ENCODE data around the gene SPATS2.
"Not testable (repeated sequence)": the region's sequence is repeated elsewhere in the genome, so short reads cannot be mapped to it uniquely, and the experiment has no call there.

Gene SPATS2

GRCh38 chr12:49531745-49532144 is 164.5 kb downstream of the SPATS2 start:
- no peak overlapping the region for H3K27ac ChIP-seq (ENCODE audit: low read length)
- H3K36me3 ChIP-seq (ENCODE audit: insufficient read depth, low read depth, low read length), result no peaks in the 10 kb centered on the region; the same call in 1 of the 2 replicates
- no peak overlapping the region for H3K4me3 ChIP-seq (ENCODE audit: low read length)
- peaks cover 24% of the 10 kb centered on the region for H3K27me3 ChIP-seq (ENCODE audit: insufficient read depth, low read length)
- H3K4me1 ChIP-seq (ENCODE audit: insufficient read depth, low read length), result peaks cover 5% of the 10 kb centered on the region; the same call in 1 of the 2 replicates
- no peaks in the 10 kb centered on the region for H3K9me3 ChIP-seq (ENCODE audit: insufficient read depth, low read depth, low read length)
- H3K9ac ChIP-seq (ENCODE audit: low read depth, low read length), result no peak overlapping the region

DNA sequence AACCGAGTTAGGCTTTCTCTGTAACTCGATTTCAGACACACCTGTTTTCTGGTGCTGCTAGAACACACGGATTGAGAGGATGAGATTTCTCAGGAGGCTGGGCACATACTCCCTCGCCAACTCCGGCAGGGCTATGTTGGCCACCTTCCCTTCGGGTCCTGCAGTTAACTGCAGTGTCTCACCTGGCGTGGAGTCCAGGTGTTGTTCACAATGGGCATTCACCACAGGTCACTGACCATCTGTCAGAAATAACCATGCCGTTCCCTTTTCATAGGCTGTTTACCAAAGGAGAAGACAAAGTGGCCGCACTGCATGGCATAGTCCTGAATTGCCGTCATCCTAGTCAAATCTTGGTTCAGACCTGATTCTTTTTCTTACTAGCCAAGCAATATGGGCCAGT is 166.1 kb downstream of the SPATS2 start:
- Histone ChIP-seq H3K4me3 (ENCODE audit: low read length) (no peak overlapping the region), H3K4me1 (ENCODE audit: insufficient read depth, low read length) (peaks cover 5% of the 10 kb centered on the region; the same call in 1 of the 2 replicates), H3K36me3 (ENCODE audit: insufficient read depth, low read depth, low read length) (no peaks in the 10 kb centered on the region), H3K9me3 (ENCODE audit: insufficient read depth, low read depth, low read length) (no peaks in the 10 kb centered on the region; the same call in 1 of the 2 replicates), H3K27me3 (ENCODE audit: insufficient read depth, low read length) (peaks cover 40% of the 10 kb centered on the region), H3K27ac (ENCODE audit: low read length) (no peak overlapping the region), H3K9ac (ENCODE audit: low read depth, low read length) (no peak overlapping the region)

DNA sequence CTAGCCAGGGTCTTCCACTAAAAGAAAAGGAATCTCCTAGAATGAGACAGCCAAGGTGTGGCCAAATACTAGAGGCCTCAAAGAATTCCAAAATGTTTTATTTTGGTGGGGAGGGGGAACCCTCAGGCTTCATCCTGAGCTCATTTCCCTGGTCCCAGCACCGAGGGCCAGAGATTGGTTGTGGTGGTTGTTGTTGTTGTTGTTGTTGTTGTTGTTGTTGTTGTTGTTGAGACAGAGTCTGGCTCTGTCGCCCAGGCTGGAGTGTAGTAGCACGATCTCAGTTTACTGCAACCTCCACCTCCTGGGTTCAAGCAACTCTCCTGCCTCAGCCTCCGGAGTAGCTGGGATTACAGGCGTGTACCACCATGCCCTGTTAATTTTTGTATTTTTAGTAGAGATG is 166.9 kb downstream of the SPATS2 start:
- H3K36me3 ChIP-seq (ENCODE audit: insufficient read depth, low read depth, low read length); H3K27ac ChIP-seq (ENCODE audit: low read length); H3K4me1 ChIP-seq (ENCODE audit: insufficient read depth, low read length); H3K4me3 ChIP-seq (ENCODE audit: low read length); H3K9ac ChIP-seq (ENCODE audit: low read depth, low read length); H3K9me3 ChIP-seq (ENCODE audit: insufficient read depth, low read depth, low read length): not testable (repeated sequence)
- peaks cover 48% of the 10 kb centered on the region for H3K27me3 ChIP-seq (ENCODE audit: insufficient read depth, low read length)

DNA sequence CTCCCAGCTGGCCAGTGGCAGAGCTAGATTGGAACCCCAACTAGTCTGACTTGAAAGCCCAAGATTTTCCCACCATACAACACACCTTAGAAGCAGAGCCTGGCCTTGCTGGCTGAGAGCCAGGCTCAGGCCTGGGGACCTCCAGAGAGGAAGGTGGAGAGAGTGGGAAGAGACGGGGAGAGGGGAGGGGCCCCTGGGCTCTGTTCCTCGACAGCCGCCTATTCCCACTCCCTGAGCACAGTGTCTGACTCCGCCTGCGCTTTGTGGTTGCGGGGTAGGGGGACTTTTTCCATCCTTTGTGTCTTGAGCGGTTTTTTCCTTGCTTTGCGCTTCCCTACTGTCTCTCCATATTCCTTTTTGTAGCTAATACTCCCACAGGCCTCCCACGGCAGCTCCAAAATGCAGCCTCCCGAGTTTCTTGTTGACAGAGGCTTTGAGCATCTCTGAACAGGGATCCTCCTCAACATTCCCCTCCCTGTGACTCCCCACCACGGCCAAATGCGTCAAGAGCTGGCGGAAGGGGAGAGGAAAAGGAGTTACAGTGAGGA is 167.5 kb downstream of the SPATS2 start:
- no peak overlapping the region for H3K4me3 ChIP-seq (ENCODE audit: low read length)
- no peak overlapping the region for H3K9ac ChIP-seq (ENCODE audit: low read depth, low read length)
- no peaks in the 10 kb centered on the region; the same call in 1 of the 2 replicates for H3K9me3 ChIP-seq (ENCODE audit: insufficient read depth, low read depth, low read length)
- H3K36me3 ChIP-seq (ENCODE audit: insufficient read depth, low read depth, low read length), result no peaks in the 10 kb centered on the region
- H3K27me3 ChIP-seq (ENCODE audit: insufficient read depth, low read length), result peaks cover 55% of the 10 kb centered on the region
- no peak overlapping the region for H3K27ac ChIP-seq (ENCODE audit: low read length)
- H3K4me1 ChIP-seq (ENCODE audit: insufficient read depth, low read length), result peaks cover 5% of the 10 kb centered on the region; the same call in 1 of the 2 replicates

DNA sequence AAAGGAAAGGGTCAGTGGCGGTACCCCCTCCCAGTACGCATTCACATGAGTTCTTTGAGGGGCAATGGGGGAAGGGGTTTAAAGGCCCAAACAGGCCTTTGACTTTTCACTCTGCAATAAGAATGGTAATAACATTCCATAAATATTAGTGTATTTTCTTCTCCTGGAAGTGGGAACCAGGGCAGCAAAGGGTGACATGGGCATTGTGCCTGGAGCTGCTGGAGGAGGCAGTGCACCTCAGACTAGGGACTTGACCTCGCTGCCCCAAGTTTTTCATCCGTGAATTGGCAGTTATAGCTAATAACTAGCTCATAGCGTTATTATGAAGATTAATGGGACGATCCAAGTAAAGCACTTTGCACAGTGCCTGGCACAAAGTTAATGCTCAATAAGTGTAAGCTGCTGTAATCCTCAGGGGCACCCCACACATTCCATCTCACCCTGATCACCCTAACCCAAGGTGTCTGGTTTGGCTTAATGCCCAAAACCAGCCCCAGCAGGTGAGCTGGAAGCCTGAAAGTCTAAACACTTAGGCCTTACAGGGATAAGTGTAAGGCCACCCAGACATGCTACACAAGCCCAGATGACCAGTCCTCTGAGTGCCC is 168.8 kb downstream of the SPATS2 start:
- Histone ChIP-seq H3K9me3 (ENCODE audit: insufficient read depth, low read depth, low read length) (no peaks in the 10 kb centered on the region; the same call in 1 of the 2 replicates), H3K27me3 (ENCODE audit: insufficient read depth, low read length) (peaks cover 67% of the 10 kb centered on the region)

GRCh38 chr12:49536526-49537071 is 169.3 kb downstream of the SPATS2 start:
- Histone ChIP-seq H3K4me3 (ENCODE audit: low read length) (no peak overlapping the region), H3K4me1 (ENCODE audit: insufficient read depth, low read length) (peaks cover 5% of the 10 kb centered on the region; the same call in 1 of the 2 replicates), H3K9me3 (ENCODE audit: insufficient read depth, low read depth, low read length) (no peaks in the 10 kb centered on the region; the same call in 1 of the 2 replicates), H3K27me3 (ENCODE audit: insufficient read depth, low read length) (peaks cover 73% of the 10 kb centered on the region), H3K27ac (ENCODE audit: low read length) (no peak overlapping the region), H3K9ac (ENCODE audit: low read depth, low read length) (no peak overlapping the region), H3K36me3 (ENCODE audit: insufficient read depth, low read depth, low read length) (no peaks in the 10 kb centered on the region)

More for the DNA sequence above, 168.8 kb downstream of the SPATS2 start:
- Histone ChIP-seq H3K9ac (ENCODE audit: low read depth, low read length) (no peak overlapping the region), H3K4me3 (ENCODE audit: low read length) (no peak overlapping the region), H3K36me3 (ENCODE audit: insufficient read depth, low read depth, low read length) (no peaks in the 10 kb centered on the region), H3K4me1 (ENCODE audit: insufficient read depth, low read length) (peaks cover 5% of the 10 kb centered on the region; the same call in 1 of the 2 replicates), H3K27ac (ENCODE audit: low read length) (no peak overlapping the region)

- Histone ChIP-seq H3K9me3 (ENCODE audit: insufficient read depth, low read depth, low read length) (no peaks in the 10 kb centered on the region; the same call in 1 of the 2 replicates), H3K4me3 (ENCODE audit: low read length) (peak overlapping the region; percentile 67), H3K4me1 (ENCODE audit: insufficient read depth, low read length) (peaks cover 5% of the 10 kb centered on the region; the same call in 1 of the 2 replicates), H3K27me3 (ENCODE audit: insufficient read depth, low read length) (peaks cover 80% of the 10 kb centered on the region), H3K36me3 (ENCODE audit: insufficient read depth, low read depth, low read length) (no peaks in the 10 kb centered on the region), H3K9ac (ENCODE audit: low read depth, low read length) (no peak overlapping the region), H3K27ac (ENCODE audit: low read length) (no peak overlapping the region)
These were observed 170.0 kb downstream of the SPATS2 start for GRCh38 chr12:49537231-49537751.

- Histone ChIP-seq H3K27ac (ENCODE audit: low read length) (no peak overlapping the region), H3K4me3 (ENCODE audit: low read length) (peak overlapping the region; percentile 67), H3K4me1 (ENCODE audit: insufficient read depth, low read length) (peaks cover 5% of the 10 kb centered on the region; the same call in 1 of the 2 replicates), H3K9ac (ENCODE audit: low read depth, low read length) (no peak overlapping the region), H3K36me3 (ENCODE audit: insufficient read depth, low read depth, low read length) (no peaks in the 10 kb centered on the region), H3K27me3 (ENCODE audit: insufficient read depth, low read length) (peaks cover 86% of the 10 kb centered on the region), H3K9me3 (ENCODE audit: insufficient read depth, low read depth, low read length) (no peaks in the 10 kb centered on the region; the same call in 1 of the 2 replicates)
These were observed 170.7 kb downstream of the SPATS2 start for GRCh38 chr12:49537752-49538509.

- Histone ChIP-seq H3K4me3 (ENCODE audit: low read length) (peak within 1 kb of the TSS; percentile 67; the same call in 1 of the 2 replicates), H3K9ac (ENCODE audit: low read depth, low read length) (no peak within 1 kb of the TSS), H3K9me3 (ENCODE audit: insufficient read depth, low read depth, low read length) (no peaks in the 10 kb centered on the region; the same call in 1 of the 2 replicates), H3K27me3 (ENCODE audit: insufficient read depth, low read length) (peaks cover 94% of the 10 kb centered on the region), H3K4me1 (ENCODE audit: insufficient read depth, low read length) (peaks cover 5% of the 10 kb centered on the region; the same call in 1 of the 2 replicates), H3K36me3 (ENCODE audit: insufficient read depth, low read depth, low read length) (no peaks in the 10 kb centered on the region), H3K27ac (ENCODE audit: low read length) (no peak within 1 kb of the TSS)
These were observed 171.5 kb downstream of the SPATS2 start, which contains the start of gene KCNH3 for GRCh38 chr12:49538510-49539403. TSS of gene KCNH3 (plus strand) at chr12:49539030. CDS start at chr12:49539417, 387 bp downstream.

DNA sequence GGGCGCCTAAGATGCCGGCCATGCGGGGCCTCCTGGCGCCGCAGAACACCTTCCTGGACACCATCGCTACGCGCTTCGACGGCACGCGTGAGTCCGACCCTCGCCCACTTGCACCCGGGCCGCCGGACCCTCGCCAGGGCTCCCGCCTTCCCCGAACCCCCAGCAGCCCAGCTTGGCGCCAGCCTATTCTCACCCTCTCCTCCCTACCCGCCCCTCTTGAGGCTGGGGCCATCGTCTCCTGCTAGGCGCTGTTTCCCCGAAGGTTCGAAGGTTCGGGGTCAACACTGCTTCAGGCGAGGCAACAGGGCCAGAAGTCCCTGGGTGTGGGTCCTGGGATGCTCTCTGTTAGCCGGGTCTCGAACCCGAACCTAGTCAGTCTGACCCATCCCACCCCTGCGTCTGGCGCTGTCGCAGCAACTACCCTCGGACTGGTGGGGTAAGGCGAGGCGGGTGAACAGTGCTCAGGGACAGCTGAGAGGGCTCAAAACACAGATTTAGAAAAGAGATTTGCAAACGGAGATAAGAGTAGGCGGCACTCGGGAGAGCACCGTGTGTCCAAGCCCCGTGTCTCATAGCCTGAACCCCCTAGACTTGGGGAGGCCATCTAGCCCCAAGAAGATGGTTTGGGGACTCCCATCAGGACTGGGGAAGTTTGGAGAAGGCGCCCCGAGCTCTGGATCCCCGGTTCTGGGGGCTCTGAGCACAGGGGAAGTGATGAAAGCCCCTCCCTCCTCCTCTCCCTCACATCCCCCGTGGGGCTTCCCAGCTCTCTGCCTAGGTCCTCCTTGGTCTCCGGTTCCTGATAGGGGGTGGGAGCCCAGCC is 172.4 kb downstream of the SPATS2 start:
- Histone ChIP-seq H3K9me3 (ENCODE audit: insufficient read depth, low read depth, low read length) (no peaks in the 10 kb centered on the region; the same call in 1 of the 2 replicates), H3K27ac (ENCODE audit: low read length) (no peak overlapping the region), H3K4me3 (ENCODE audit: low read length) (no peak overlapping the region), H3K9ac (ENCODE audit: low read depth, low read length) (no peak overlapping the region), H3K36me3 (ENCODE audit: insufficient read depth, low read depth, low read length) (no peaks in the 10 kb centered on the region), H3K4me1 (ENCODE audit: insufficient read depth, low read length) (peaks cover 9% of the 10 kb centered on the region; the same call in 1 of the 2 replicates), H3K27me3 (ENCODE audit: insufficient read depth, low read length) (peaks cover 100% of the 10 kb centered on the region)
